SK-N-SH treated with all-trans-retinoic acid at 6 μM for 48 hours (cell line): ENCODE results near the gene NTN3.

Experiments
- ATAC-seq: fragments of 200-7000 bp; cut with Tn5 transposase; 3 replicates; pipeline ENCODE4 v1.9.1; 2020; ENCODE audit warnings: mild to moderate bottlenecking, moderate library complexity
- ARNTL ChIP-seq: fragments of 450-650 bp; formaldehyde crosslinking; IDR thresholded peaks from 2 replicates; pipeline ENCODE4 v1.5.0; 2020; ENCODE audit warnings: low read depth, mild to moderate bottlenecking, moderate library complexity, borderline replicate concordance
- BACH2 ChIP-seq: fragments of 250-450 bp; sonication (Bioruptor Pico); IDR thresholded peaks from 2 replicates; pipeline ENCODE4 v1.9.0; 2021; ENCODE audit warnings: mild to moderate bottlenecking, borderline replicate concordance
- CSDC2 ChIP-seq: fragments of 250-450 bp; sonication (Bioruptor Pico); IDR thresholded peaks from 2 replicates; pipeline ENCODE4 v1.5.0; 2020; ENCODE audit warnings: mild to moderate bottlenecking, moderate library complexity
- ESRRG ChIP-seq: fragments of 250-450 bp; sonication (Bioruptor Pico); IDR thresholded peaks from 2 replicates; pipeline ENCODE4 v1.6.1; 2021; ENCODE audit warnings: mild to moderate bottlenecking
- GLIS3 ChIP-seq: fragments of 250-450 bp; sonication (Bioruptor Pico); IDR thresholded peaks from 2 replicates; pipeline ENCODE4 v1.5.0; 2020; ENCODE audit warnings: mild to moderate bottlenecking, moderate library complexity
- ISL1 ChIP-seq: fragments of 250-450 bp; sonication (Bioruptor Pico); IDR thresholded peaks from 2 replicates; pipeline ENCODE4 v2.1.2; 2022; ENCODE audit warnings: mild to moderate bottlenecking, moderate library complexity
- OSR1 ChIP-seq: fragments of 250-450 bp; sonication (Bioruptor Pico); IDR thresholded peaks from 2 replicates; pipeline ENCODE4 v1.8.0; 2022; ENCODE audit warnings: moderate library complexity, mild to moderate bottlenecking, inconsistent platforms
- PPARA ChIP-seq: fragments of 250-450 bp; sonication (Bioruptor Pico); IDR thresholded peaks from 2 replicates; pipeline ENCODE4 v1.5.0; 2020; ENCODE audit warnings: mild to moderate bottlenecking, borderline replicate concordance
- RARB ChIP-seq: fragments of 250-450 bp; sonication (Bioruptor Pico); IDR thresholded peaks from 2 replicates; pipeline ENCODE4 v1.8.0; 2021; ENCODE audit warnings: mild to moderate bottlenecking, moderate library complexity
- TCF4 ChIP-seq: fragments of 250-450 bp; sonication (Bioruptor Pico); IDR thresholded peaks from 2 replicates; pipeline ENCODE4 v1.8.0; 2021; ENCODE audit warnings: mild to moderate bottlenecking, moderate library complexity, borderline replicate concordance
- TOX ChIP-seq: fragments of 250-450 bp; sonication (Bioruptor Pico); IDR thresholded peaks from 2 replicates; pipeline ENCODE4 v1.8.0; 2021; ENCODE audit warnings: mild to moderate bottlenecking, moderate library complexity, borderline replicate concordance
- ZC3H10 ChIP-seq: fragments of 250-450 bp; sonication (Bioruptor Pico); IDR thresholded peaks from 2 replicates; pipeline ENCODE4 v1.5.1; 2021; ENCODE audit warnings: mild to moderate bottlenecking, moderate library complexity
- ZFP3 ChIP-seq: fragments of 250-450 bp; sonication (Bioruptor Pico); IDR thresholded peaks from 2 replicates; pipeline ENCODE4 v1.5.0; 2020; ENCODE audit warnings: mild to moderate bottlenecking, moderate library complexity
- ZNF565 ChIP-seq: fragments of 450-650 bp; formaldehyde crosslinking; conservative IDR thresholded peaks from 2 replicates; pipeline ENCODE4 v1.5.0; 2020; ENCODE audit warnings: low read depth, mild to moderate bottlenecking, moderate library complexity
- ZNF70 ChIP-seq: fragments of 450-650 bp; formaldehyde crosslinking; IDR thresholded peaks from 2 replicates; pipeline ENCODE4 v1.5.0; 2020; ENCODE audit warnings: mild to moderate bottlenecking, moderate library complexity
- ZNF8 ChIP-seq: fragments of 450-650 bp; formaldehyde crosslinking; IDR thresholded peaks from 2 replicates; pipeline ENCODE4 v1.5.0; 2020; ENCODE audit warnings: mild to moderate bottlenecking, moderate library complexity
- TF ChIP-seq, protein P1 (sequence below): fragments of 250-450 bp; sonication (Bioruptor Pico); IDR thresholded peaks from 2 replicates; pipeline ENCODE4 v1.5.1; 2021; ENCODE audit warnings: mild to moderate bottlenecking, moderate library complexity
- TF ChIP-seq, protein P2 (sequence below): fragments of 250-450 bp; sonication (Bioruptor Pico); IDR thresholded peaks from 2 replicates; pipeline ENCODE4 v1.5.0; 2020; ENCODE audit warnings: mild to moderate bottlenecking, moderate library complexity
- TF ChIP-seq, protein P3 (sequence below): fragments of 250-450 bp; sonication (Bioruptor Pico); IDR thresholded peaks from 2 replicates; pipeline ENCODE4 v1.5.1; 2020; ENCODE audit warnings: low read depth, mild to moderate bottlenecking, moderate library complexity
- TF ChIP-seq, protein P4 (sequence below): fragments of 250-450 bp; sonication (Bioruptor Pico); IDR thresholded peaks from 2 replicates; pipeline ENCODE4 v1.8.0; 2021; ENCODE audit warnings: low read depth, mild to moderate bottlenecking, moderate library complexity, borderline replicate concordance

NTN3 gene

DNA sequence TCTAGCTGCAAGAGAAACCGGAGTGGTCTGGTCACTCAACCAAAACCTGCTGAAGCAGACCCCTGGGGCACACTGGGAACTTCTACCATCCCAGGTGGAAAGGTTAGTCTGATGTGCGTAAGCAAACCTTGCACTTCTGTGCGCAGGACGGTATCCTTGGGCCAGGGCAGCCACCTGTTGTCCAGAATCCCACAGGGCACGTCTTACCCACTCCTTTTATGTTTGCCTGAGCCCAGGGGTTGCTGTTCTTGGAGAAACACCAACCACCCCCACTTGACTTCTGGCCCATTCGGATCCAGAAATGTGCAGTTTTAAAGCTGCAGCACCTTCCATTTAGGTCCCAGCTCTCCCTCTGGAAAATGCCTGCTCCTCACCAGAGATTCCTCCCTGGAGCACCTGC lies 22.5 kb downstream of the NTN3 start:
- ATAC-seq, result no peak

DNA sequence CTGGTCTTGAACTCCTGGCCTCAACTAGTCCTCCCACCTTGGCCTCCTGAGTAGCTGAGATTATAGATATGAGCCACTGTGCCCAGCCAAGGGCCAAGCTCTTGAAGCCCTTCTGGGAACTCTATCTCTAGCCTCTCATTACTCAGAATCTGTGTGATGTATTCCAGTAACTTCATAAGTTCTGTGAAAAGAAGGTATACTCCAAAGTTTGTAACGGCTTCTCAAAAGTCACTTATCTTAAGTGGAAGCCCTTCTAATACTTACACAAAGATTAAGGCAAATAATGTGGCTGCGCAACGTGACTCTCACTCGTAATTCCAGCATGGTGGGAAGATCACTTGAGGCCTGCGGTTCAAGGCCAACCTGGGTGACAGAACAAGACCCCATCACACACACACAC lies 23.5 kb downstream of the NTN3 start:
- ATAC-seq, result no peak
- no peak for TF ChIP-seq ZNF70
- TF ChIP-seq CSDC2 (CRISPR knock-in tag), result no peak
- TF ChIP-seq OSR1 (CRISPR knock-in tag), result no peak
- TF ChIP-seq ESRRG (CRISPR knock-in tag), result no peak
- TF ChIP-seq ZFP3 (CRISPR knock-in tag), result no peak
- TF ChIP-seq PPARA (CRISPR knock-in tag), result no peak
- TF ChIP-seq, protein P1, sequence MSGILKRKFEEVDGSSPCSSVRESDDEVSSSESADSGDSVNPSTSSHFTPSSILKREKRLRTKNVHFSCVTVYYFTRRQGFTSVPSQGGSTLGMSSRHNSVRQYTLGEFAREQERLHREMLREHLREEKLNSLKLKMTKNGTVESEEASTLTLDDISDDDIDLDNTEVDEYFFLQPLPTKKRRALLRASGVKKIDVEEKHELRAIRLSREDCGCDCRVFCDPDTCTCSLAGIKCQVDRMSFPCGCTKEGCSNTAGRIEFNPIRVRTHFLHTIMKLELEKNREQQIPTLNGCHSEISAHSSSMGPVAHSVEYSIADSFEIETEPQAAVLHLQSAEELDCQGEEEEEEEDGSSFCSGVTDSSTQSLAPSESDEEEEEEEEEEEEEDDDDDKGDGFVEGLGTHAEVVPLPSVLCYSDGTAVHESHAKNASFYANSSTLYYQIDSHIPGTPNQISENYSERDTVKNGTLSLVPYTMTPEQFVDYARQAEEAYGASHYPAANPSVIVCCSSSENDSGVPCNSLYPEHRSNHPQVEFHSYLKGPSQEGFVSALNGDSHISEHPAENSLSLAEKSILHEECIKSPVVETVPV, result no peak
- TF ChIP-seq TOX (CRISPR knock-in tag), result no peak
- no peak for TF ChIP-seq BACH2 (CRISPR knock-in tag)

More for the DNA sequence above, 22.5 kb downstream of the NTN3 start:
- TF ChIP-seq ISL1 (CRISPR knock-in tag) (no peak), CSDC2 (CRISPR knock-in tag) (no peak), GLIS3 (CRISPR knock-in tag) (no peak), ZNF565 (no peak), ESRRG (CRISPR knock-in tag) (no peak), BACH2 (CRISPR knock-in tag) (no peak), RARB (CRISPR knock-in tag) (no peak), TCF4 (CRISPR knock-in tag) (no peak), ARNTL (CRISPR knock-in tag) (no peak), ZNF70 (no peak), OSR1 (CRISPR knock-in tag) (no peak), ZNF8 (CRISPR knock-in tag) (no peak)
- TF ChIP-seq, protein P2, sequence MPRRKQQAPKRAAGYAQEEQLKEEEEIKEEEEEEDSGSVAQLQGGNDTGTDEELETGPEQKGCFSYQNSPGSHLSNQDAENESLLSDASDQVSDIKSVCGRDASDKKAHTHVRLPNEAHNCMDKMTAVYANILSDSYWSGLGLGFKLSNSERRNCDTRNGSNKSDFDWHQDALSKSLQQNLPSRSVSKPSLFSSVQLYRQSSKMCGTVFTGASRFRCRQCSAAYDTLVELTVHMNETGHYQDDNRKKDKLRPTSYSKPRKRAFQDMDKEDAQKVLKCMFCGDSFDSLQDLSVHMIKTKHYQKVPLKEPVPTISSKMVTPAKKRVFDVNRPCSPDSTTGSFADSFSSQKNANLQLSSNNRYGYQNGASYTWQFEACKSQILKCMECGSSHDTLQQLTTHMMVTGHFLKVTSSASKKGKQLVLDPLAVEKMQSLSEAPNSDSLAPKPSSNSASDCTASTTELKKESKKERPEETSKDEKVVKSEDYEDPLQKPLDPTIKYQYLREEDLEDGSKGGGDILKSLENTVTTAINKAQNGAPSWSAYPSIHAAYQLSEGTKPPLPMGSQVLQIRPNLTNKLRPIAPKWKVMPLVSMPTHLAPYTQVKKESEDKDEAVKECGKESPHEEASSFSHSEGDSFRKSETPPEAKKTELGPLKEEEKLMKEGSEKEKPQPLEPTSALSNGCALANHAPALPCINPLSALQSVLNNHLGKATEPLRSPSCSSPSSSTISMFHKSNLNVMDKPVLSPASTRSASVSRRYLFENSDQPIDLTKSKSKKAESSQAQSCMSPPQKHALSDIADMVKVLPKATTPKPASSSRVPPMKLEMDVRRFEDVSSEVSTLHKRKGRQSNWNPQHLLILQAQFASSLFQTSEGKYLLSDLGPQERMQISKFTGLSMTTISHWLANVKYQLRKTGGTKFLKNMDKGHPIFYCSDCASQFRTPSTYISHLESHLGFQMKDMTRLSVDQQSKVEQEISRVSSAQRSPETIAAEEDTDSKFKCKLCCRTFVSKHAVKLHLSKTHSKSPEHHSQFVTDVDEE (CRISPR knock-in tag), result no peak
- TF ChIP-seq, protein P3, sequence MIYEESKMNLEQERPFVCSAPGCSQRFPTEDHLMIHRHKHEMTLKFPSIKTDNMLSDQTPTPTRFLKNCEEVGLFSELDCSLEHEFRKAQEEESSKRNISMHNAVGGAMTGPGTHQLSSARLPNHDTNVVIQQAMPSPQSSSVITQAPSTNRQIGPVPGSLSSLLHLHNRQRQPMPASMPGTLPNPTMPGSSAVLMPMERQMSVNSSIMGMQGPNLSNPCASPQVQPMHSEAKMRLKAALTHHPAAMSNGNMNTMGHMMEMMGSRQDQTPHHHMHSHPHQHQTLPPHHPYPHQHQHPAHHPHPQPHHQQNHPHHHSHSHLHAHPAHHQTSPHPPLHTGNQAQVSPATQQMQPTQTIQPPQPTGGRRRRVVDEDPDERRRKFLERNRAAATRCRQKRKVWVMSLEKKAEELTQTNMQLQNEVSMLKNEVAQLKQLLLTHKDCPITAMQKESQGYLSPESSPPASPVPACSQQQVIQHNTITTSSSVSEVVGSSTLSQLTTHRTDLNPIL, result no peak
- TF ChIP-seq, protein P4, sequence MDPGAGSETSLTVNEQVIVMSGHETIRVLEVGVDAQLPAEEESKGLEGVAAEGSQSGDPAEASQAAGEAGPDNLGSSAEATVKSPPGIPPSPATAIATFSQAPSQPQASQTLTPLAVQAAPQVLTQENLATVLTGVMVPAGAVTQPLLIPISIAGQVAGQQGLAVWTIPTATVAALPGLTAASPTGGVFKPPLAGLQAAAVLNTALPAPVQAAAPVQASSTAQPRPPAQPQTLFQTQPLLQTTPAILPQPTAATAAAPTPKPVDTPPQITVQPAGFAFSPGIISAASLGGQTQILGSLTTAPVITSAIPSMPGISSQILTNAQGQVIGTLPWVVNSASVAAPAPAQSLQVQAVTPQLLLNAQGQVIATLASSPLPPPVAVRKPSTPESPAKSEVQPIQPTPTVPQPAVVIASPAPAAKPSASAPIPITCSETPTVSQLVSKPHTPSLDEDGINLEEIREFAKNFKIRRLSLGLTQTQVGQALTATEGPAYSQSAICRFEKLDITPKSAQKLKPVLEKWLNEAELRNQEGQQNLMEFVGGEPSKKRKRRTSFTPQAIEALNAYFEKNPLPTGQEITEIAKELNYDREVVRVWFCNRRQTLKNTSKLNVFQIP (CRISPR knock-in tag), result no peak
- TF ChIP-seq, protein P1, result no peak

DNA sequence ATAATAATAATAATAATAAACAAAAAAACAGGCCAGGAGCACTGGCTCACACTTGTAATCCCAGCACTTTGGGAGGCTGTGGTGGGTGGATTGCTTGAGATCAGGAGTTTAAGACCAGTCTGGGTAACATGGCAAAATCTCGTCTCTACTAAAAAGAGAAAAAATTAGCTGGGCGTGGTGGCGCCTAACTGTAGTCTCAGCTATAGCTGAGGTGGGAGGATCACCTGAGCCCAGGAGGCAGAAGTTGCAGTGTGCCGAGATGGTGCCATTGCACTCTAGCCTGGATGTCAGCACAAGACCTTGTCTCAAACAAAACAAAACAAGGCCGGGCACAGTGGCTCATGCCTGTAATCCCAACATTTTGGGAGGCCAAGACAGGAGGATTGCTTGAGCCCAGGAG lies 23.9 kb downstream of the NTN3 start:
- TF ChIP-seq TCF4 (CRISPR knock-in tag) (no peak), ZNF8 (CRISPR knock-in tag) (no peak), ZC3H10 (no peak)
- TF ChIP-seq, protein P1, result no peak
- ATAC-seq, result no peak
